ENCODE measurements around the gene PDE2A. TPM values are rescaled to one million over a fixed set of nuclear protein-coding genes. Genes with fewer than 3 reads are reported as not detected.

PDE2A gene
- total RNA-seq, 1 experiment from 2014 or later = 0.58 TPM

GRCh38 chr11:72535194-72535547 lies 139.1 kb downstream of the PDE2A start:
- H3K27me3 ChIP-seq (replicated peaks; ENCODE audit: insufficient read depth, low read depth, low read length, poor library complexity) = peaks cover 6% of the 10 kb centered on the region
- CTCF ChIA-PET = no interaction called here
- no peak overlapping the region for H3K4me3 ChIP-seq (ENCODE audit: low read depth, low read length, poor library complexity, severe bottlenecking)
- no peak for DNase-seq (ENCODE audit: low spot score)
- intact Hi-C loops (cut with micrococcal nuclease; ENCODE audit: unreplicated experiment) = no loop called here
- POLR2A ChIA-PET (ENCODE audit: low non-redundant PET) = no interaction called here
- TF ChIP-seq, protein P1, sequence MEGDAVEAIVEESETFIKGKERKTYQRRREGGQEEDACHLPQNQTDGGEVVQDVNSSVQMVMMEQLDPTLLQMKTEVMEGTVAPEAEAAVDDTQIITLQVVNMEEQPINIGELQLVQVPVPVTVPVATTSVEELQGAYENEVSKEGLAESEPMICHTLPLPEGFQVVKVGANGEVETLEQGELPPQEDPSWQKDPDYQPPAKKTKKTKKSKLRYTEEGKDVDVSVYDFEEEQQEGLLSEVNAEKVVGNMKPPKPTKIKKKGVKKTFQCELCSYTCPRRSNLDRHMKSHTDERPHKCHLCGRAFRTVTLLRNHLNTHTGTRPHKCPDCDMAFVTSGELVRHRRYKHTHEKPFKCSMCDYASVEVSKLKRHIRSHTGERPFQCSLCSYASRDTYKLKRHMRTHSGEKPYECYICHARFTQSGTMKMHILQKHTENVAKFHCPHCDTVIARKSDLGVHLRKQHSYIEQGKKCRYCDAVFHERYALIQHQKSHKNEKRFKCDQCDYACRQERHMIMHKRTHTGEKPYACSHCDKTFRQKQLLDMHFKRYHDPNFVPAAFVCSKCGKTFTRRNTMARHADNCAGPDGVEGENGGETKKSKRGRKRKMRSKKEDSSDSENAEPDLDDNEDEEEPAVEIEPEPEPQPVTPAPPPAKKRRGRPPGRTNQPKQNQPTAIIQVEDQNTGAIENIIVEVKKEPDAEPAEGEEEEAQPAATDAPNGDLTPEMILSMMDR (conservative IDR thresholded peaks at IDR 0.05; ENCODE audit: low read depth, low read length) = no peak
- no peak for TF ChIP-seq EZH2 (IDR thresholded peaks at IDR 0.05; ENCODE audit: borderline replicate concordance, low read depth, low read length, poor library complexity, severe bottlenecking)
- H3K27ac ChIP-seq (ENCODE audit: low read depth, low read length, poor library complexity, severe bottlenecking) = no peak overlapping the region
- no peaks in the 10 kb centered on the region for H3K4me1 ChIP-seq (ENCODE audit: insufficient read depth, low read length, poor library complexity, severe bottlenecking)
- no peaks in the 10 kb centered on the region for H3K9me3 ChIP-seq (ENCODE audit: low read depth, low read length, poor library complexity, severe bottlenecking)
- no peaks in the 10 kb centered on the region for H3K36me3 ChIP-seq (ENCODE audit: insufficient read depth, low read length, poor library complexity, severe bottlenecking)
- BruUV-seq (replicated peaks) = no TSS peak

DNA sequence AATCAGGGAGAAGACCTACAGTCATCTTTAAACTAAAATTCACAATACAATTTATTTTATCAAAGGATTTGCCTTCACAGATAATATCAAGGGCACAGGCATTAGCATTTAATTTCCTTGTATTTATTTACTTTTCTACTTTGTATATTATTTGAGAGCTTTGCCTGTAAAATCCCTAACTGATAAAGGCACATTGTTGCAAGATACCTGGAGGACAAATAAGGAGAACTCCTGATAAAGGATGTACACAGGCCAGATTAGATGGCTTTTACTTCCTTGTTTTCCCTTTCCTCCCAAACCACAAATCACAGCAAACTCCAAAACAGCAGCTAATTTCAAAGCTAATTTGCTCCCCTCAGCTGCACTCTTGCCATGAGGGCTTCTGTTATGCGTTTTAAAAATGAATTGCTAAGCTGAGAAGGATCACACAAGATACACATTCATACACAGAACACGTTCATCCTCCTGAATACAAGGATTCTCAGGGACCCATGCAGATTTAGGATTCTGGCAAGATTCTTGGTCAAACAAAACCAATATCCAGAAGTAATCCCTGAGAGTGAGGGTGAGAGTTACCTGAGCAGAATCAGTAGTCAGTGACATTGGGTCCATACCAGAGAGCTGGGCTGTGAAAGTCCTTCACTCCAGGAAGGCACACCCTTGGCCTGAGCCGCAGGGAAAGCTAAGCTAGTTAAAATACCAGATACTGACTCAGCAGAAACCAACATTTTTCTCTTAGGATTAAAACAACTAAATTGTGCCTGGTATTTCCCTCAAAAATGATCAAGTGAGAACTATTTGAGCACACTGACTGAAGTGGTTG lies 139.6 kb downstream of the PDE2A start:
- BruUV-seq (replicated peaks) = no TSS peak
- no peaks in the 10 kb centered on the region for H3K4me1 ChIP-seq (ENCODE audit: insufficient read depth, low read length, poor library complexity, severe bottlenecking)
- H3K4me3 ChIP-seq (ENCODE audit: low read depth, low read length, poor library complexity, severe bottlenecking) = no peak overlapping the region
- intact Hi-C loops (cut with micrococcal nuclease; ENCODE audit: unreplicated experiment) = no loop called here
- peaks cover under 1% of the 10 kb centered on the region for H3K27me3 ChIP-seq (replicated peaks; ENCODE audit: insufficient read depth, low read depth, low read length, poor library complexity)
- ChIA-PET CTCF (no interaction called here), POLR2A (ENCODE audit: low non-redundant PET) (no interaction called here)
- H3K27ac ChIP-seq (ENCODE audit: low read depth, low read length, poor library complexity, severe bottlenecking) = no peak overlapping the region
- no peaks in the 10 kb centered on the region for H3K36me3 ChIP-seq (ENCODE audit: insufficient read depth, low read length, poor library complexity, severe bottlenecking)
- TF ChIP-seq, protein P1 (conservative IDR thresholded peaks at IDR 0.05; ENCODE audit: low read depth, low read length) = no peak
- no peaks in the 10 kb centered on the region for H3K9me3 ChIP-seq (ENCODE audit: low read depth, low read length, poor library complexity, severe bottlenecking)
- no peak for DNase-seq (ENCODE audit: low spot score)

- H3K36me3 ChIP-seq (ENCODE audit: insufficient read depth, low read length, poor library complexity, severe bottlenecking) = no peaks in the 10 kb centered on the region
- no peak overlapping the region for H3K4me3 ChIP-seq (ENCODE audit: low read depth, low read length, poor library complexity, severe bottlenecking)
- H3K4me1 ChIP-seq (ENCODE audit: insufficient read depth, low read length, poor library complexity, severe bottlenecking) = no peaks in the 10 kb centered on the region
- no peak overlapping the region for H3K27ac ChIP-seq (ENCODE audit: low read depth, low read length, poor library complexity, severe bottlenecking)
- no peak for DNase-seq (ENCODE audit: low spot score)
- H3K27me3 ChIP-seq (replicated peaks; ENCODE audit: insufficient read depth, low read depth, low read length, poor library complexity) = no peaks in the 10 kb centered on the region
- TF ChIP-seq, protein P1 (conservative IDR thresholded peaks at IDR 0.05; ENCODE audit: low read depth, low read length) = no peak
- no peak for TF ChIP-seq EZH2 (IDR thresholded peaks at IDR 0.05; ENCODE audit: borderline replicate concordance, low read depth, low read length, poor library complexity, severe bottlenecking)
- H3K9me3 ChIP-seq (ENCODE audit: low read depth, low read length, poor library complexity, severe bottlenecking) = no peaks in the 10 kb centered on the region
- ChIA-PET POLR2A (ENCODE audit: low non-redundant PET) (no interaction called here), CTCF (no interaction called here)
- no TSS peak for BruUV-seq (replicated peaks)
- intact Hi-C loops (cut with micrococcal nuclease; ENCODE audit: unreplicated experiment) = no loop called here
Measured at GRCh38 chr11:72529068-72529467, 145.2 kb downstream of the PDE2A start.
